PC-9 (cell line): ENCODE results near the gene ATP1B3. TPM values are rescaled to one million over a fixed set of nuclear protein-coding genes. Genes with fewer than 3 reads are reported as not detected.

Source experiments
- BruUV-seq: library from RNA; stranded (reverse); fragments of 400-500 nt; replicated peaks from 2 replicates; lab custom pipeline; 2021; lab: Mats Ljungman, UMichigan
- CTCF ChIA-PET: fragments of 300-600 bp; sonication (Branson Sonifier 250); formaldehyde crosslinking; loops from one replicate; lab custom pipeline; 2022; ENCODE audit warnings: antibody characterized with exemption; lab: Charles Lee
- POLR2A ChIA-PET: fragments of 300-600 bp; sonication (Branson Sonifier 250); formaldehyde crosslinking; loops from one replicate; lab custom pipeline; 2022; ENCODE audit warnings: antibody characterized with exemption; ENCODE audit not compliant: unreplicated experiment; lab: Charles Lee
- DNase-seq, 2 experiments: peaks; one replicate each; pipeline versions ENCODE4 v3.0.0 to v3.0.0-alpha.2; 2015 to 2022; ENCODE audit warnings: mixed read lengths in 1 of 2
- H2AFZ ChIP-seq: fragments of 200-600 bp; sonication (generic); 2 replicates; pipeline ENCODE4 v1.8.1; 2017; ENCODE audit warnings: antibody characterized with exemption
- H3F3A ChIP-seq: fragments of 200-600 bp; sonication (generic); 2 replicates; pipeline ENCODE4 v1.8.1; 2017; ENCODE audit warnings: antibody characterized with exemption, mild to moderate bottlenecking, low read depth; ENCODE audit not compliant: insufficient read depth
- H3K27ac ChIP-seq: fragments of 200-600 bp; sonication (generic); 2 replicates; pipeline ENCODE4 v1.6.1; 2016; ENCODE audit warnings: mixed run types
- H3K27me3 ChIP-seq: fragments of 200-600 bp; sonication (generic); 2 replicates; pipeline ENCODE4 v1.6.1; 2016; ENCODE audit warnings: low read depth, mixed run types; ENCODE audit not compliant: insufficient read depth
- H3K36me3 ChIP-seq: fragments of 200-600 bp; sonication (generic); 2 replicates; pipeline ENCODE4 v1.6.1; 2016; ENCODE audit warnings: low read depth, mixed run types
- H3K4me1 ChIP-seq: fragments of 200-600 bp; sonication (generic); replicated peaks from 2 replicates; pipeline ENCODE4 v1.6.1; 2016; ENCODE audit warnings: mixed run types; ENCODE audit not compliant: insufficient read depth
- H3K4me2 ChIP-seq: fragments of 200-600 bp; sonication (generic); 2 replicates; pipeline ENCODE4 v1.6.1; 2017; ENCODE audit warnings: mixed run types
- H3K4me3 ChIP-seq: fragments of 200-600 bp; sonication (generic); 2 replicates; pipeline ENCODE4 v1.6.1; 2016; ENCODE audit warnings: mixed run types
- H3K79me2 ChIP-seq: fragments of 200-600 bp; sonication (generic); 2 replicates; pipeline ENCODE4 v1.6.1; 2017; ENCODE audit warnings: low read depth, mixed run types
- H3K9me2 ChIP-seq: fragments of 200-600 bp; sonication (generic); 2 replicates; pipeline ENCODE4 v1.8.1; 2017; ENCODE audit warnings: mild to moderate bottlenecking; ENCODE audit not compliant: insufficient read depth
- H3K9me3 ChIP-seq: fragments of 200-600 bp; sonication (generic); 2 replicates; pipeline ENCODE4 v1.8.1; 2016; ENCODE audit warnings: low read depth; ENCODE audit not compliant: insufficient read depth
- H4K20me1 ChIP-seq: fragments of 200-600 bp; sonication (generic); 2 replicates; pipeline ENCODE4 v1.8.1; 2017; ENCODE audit not compliant: insufficient read depth
- EZH2 ChIP-seq: fragments of 200-600 bp; sonication (generic); IDR thresholded peaks from 2 replicates; pipeline ENCODE4 v1.8.0; 2017; ENCODE audit warnings: antibody characterized with exemption, low read depth
- intact Hi-C: fragments of 100-400 bp; cut with micrococcal nuclease; formaldehyde crosslinking; loops from one replicate; pipeline ENCODE4 v1.10.0; 2022; ENCODE audit not compliant: unreplicated experiment
- total RNA-seq: library from RNA; stranded (reverse); gene quantifications from 2 replicates; pipeline ENCODE4 v1.2.3, GENCODE V29; 2021
- TF ChIP-seq, protein P1 (sequence below): fragments of 200-600 bp; sonication (generic); conservative IDR thresholded peaks from 2 replicates; pipeline ENCODE4 v1.6.1; 2017; ENCODE audit warnings: mixed run types, antibody characterized with exemption, mild to moderate bottlenecking, moderate library complexity

The ATP1B3 gene
- total RNA-seq, 1 experiment from 2014 or later = 69.7 TPM

GRCh38 chr3:141839389-141839788, 37.1 kb upstream of the ATP1B3 start:
- CTCF ChIA-PET = interaction anchor here (1.0 kb wide), 1 partner anchor 36 kb away, joined by 7 read pairs; no protein-coding TSS in a partner anchor
- intact Hi-C loops = no loop called here
- H3K9me3 ChIP-seq = no peaks in the 10 kb centered on the region
- H4K20me1 ChIP-seq = no peaks in the 10 kb centered on the region
- no peaks in the 10 kb centered on the region for H3K79me2 ChIP-seq
- H3K4me3 ChIP-seq = no peak overlapping the region
- no peaks in the 10 kb centered on the region for H3K9me2 ChIP-seq
- no peak overlapping the region for H3K27ac ChIP-seq
- no peak for DNase-seq
- H3K4me1 ChIP-seq = peaks cover 15% of the 10 kb centered on the region
- no peaks in the 10 kb centered on the region for H3K36me3 ChIP-seq
- no peak overlapping the region for H3K4me2 ChIP-seq
- H2AFZ ChIP-seq = no peak overlapping the region
- POLR2A ChIA-PET = no interaction called here
- H3F3A ChIP-seq = peaks cover 12% of the 10 kb centered on the region
- no TSS peak for BruUV-seq
- H3K27me3 ChIP-seq = no peaks in the 10 kb centered on the region
- no peak for TF ChIP-seq EZH2
- TF ChIP-seq, protein P1, sequence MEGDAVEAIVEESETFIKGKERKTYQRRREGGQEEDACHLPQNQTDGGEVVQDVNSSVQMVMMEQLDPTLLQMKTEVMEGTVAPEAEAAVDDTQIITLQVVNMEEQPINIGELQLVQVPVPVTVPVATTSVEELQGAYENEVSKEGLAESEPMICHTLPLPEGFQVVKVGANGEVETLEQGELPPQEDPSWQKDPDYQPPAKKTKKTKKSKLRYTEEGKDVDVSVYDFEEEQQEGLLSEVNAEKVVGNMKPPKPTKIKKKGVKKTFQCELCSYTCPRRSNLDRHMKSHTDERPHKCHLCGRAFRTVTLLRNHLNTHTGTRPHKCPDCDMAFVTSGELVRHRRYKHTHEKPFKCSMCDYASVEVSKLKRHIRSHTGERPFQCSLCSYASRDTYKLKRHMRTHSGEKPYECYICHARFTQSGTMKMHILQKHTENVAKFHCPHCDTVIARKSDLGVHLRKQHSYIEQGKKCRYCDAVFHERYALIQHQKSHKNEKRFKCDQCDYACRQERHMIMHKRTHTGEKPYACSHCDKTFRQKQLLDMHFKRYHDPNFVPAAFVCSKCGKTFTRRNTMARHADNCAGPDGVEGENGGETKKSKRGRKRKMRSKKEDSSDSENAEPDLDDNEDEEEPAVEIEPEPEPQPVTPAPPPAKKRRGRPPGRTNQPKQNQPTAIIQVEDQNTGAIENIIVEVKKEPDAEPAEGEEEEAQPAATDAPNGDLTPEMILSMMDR = no peak

- Histone ChIP-seq H3K27me3 (no peaks in the 10 kb centered on the region), H3K27ac (peak overlapping the region; percentile 10; the same call in 1 of the 2 replicates), H3K4me3 (no peak overlapping the region), H3F3A (peaks cover 12% of the 10 kb centered on the region), H3K4me1 (peaks cover 15% of the 10 kb centered on the region), H3K9me3 (no peaks in the 10 kb centered on the region), H3K9me2 (no peaks in the 10 kb centered on the region), H3K36me3 (no peaks in the 10 kb centered on the region), H2AFZ (no peak overlapping the region), H3K79me2 (no peaks in the 10 kb centered on the region), H3K4me2 (peak overlapping the region; percentile 51), H4K20me1 (no peaks in the 10 kb centered on the region)
- BruUV-seq = no TSS peak
- ChIA-PET CTCF (interaction anchor here (0.6 to 0.7 kb wide), 2 partner anchors 28 to 101 kb away, joined by 3 to 7 read pairs; no protein-coding TSS in a partner anchor), POLR2A (interaction anchor here (0.6 kb wide), 1 partner anchor 355 kb away, joined by 4 read pairs; no protein-coding TSS in a partner anchor)
- intact Hi-C loops = loop anchor here (1.0 kb wide), 1 partner anchor 103 kb away; the partner anchor contains the start of gene RNF7
- TF ChIP-seq, protein P1 = no peak
- TF ChIP-seq EZH2 = no peak
- peak; percentile 42 to 73 for DNase-seq
Observed at GRCh38 chr3:141840737-141841544, 35.5 kb upstream of the ATP1B3 start.

DNA sequence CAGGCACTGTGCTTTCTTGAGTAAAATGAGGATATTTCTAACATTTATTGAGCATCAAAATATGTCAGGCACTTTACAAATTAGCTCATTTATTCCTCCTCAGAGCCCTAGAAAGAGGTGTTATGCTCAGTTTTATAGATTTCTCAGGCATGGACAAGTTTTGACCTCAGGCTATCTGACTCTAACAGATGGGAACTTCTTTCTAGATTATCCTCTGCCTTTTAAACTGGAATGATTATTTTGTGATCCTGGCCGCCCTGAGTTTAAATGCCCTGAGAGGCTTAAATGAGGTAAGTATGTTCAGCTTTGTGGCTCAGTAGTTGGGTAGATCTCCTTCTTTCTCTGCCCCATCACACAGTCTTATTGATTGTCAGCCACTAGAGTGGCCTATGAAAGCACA, 32.3 kb upstream of the ATP1B3 start:
- peaks cover 12% of the 10 kb centered on the region for H3F3A ChIP-seq
- ChIA-PET POLR2A (no interaction called here), CTCF (no interaction called here)
- DNase-seq = no peak
- H3K4me1 ChIP-seq = peaks cover 15% of the 10 kb centered on the region
- no peaks in the 10 kb centered on the region for H3K27me3 ChIP-seq
- intact Hi-C loops = no loop called here
- H3K4me3 ChIP-seq = no peak overlapping the region
- no peak for TF ChIP-seq EZH2
- TF ChIP-seq, protein P1 = no peak
- H3K27ac ChIP-seq = no peak overlapping the region
- no peak overlapping the region for H3K4me2 ChIP-seq
- H3K36me3 ChIP-seq = no peaks in the 10 kb centered on the region
- H2AFZ ChIP-seq = no peak overlapping the region
- H3K79me2 ChIP-seq = no peaks in the 10 kb centered on the region
- no TSS peak for BruUV-seq
- no peaks in the 10 kb centered on the region for H3K9me3 ChIP-seq
- H4K20me1 ChIP-seq = no peaks in the 10 kb centered on the region
- no peaks in the 10 kb centered on the region for H3K9me2 ChIP-seq
